Suprapubic skin (tissue), 3 donors: ENCODE measurements around the gene SPECC1L.
"Not testable (repeated sequence)": the region's sequence is repeated elsewhere in the genome, so short reads cannot be mapped to it uniquely, and the experiment has no call there.

Experiments used
- POLR2A ChIP-seq, 2 donors: fragments of 450-650 bp; IDR thresholded peaks; one replicate each; pipeline ENCODE4 v1.6.1; 2017; ENCODE audit warnings: antibody characterized with exemption in 2 of 2, mild to moderate bottlenecking in 2 of 2, moderate library complexity in 2 of 2
- TF ChIP-seq, protein P1 (sequence below), 2 donors: fragments of 200-600 bp in 1 of 2; fragments of 450-650 bp in 1 of 2; sonication (generic) in 1 of 2; IDR thresholded peaks; one replicate each; pipeline ENCODE4 v1.5.1; 2016 to 2019; ENCODE audit warnings: antibody characterized with exemption in 2 of 2, mild to moderate bottlenecking in 1 of 2, moderate library complexity in 1 of 2

DNA sequence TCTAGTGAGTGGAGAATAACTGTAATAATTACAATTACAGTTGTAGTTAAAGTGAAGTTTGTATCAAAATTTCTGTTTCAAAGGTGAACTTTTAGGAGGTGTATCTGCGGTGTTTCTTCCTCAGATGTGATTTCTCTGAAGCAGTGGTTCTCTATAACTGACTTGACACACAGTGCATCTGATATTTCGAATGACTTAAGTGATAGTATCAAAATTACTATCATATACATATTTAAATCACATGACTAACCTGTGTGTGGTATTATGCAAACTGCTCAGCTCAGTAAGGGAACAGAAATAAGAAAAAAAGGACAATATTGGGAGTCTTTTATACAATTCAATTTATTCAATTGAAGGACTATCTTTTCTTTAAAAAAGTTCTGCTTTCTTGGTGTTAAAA, 2.4 kb downstream of the SPECC1L start:
- not testable (repeated sequence) for TF ChIP-seq POLR2A (IDR thresholded peaks at IDR 0.05)
- TF ChIP-seq, protein P1, sequence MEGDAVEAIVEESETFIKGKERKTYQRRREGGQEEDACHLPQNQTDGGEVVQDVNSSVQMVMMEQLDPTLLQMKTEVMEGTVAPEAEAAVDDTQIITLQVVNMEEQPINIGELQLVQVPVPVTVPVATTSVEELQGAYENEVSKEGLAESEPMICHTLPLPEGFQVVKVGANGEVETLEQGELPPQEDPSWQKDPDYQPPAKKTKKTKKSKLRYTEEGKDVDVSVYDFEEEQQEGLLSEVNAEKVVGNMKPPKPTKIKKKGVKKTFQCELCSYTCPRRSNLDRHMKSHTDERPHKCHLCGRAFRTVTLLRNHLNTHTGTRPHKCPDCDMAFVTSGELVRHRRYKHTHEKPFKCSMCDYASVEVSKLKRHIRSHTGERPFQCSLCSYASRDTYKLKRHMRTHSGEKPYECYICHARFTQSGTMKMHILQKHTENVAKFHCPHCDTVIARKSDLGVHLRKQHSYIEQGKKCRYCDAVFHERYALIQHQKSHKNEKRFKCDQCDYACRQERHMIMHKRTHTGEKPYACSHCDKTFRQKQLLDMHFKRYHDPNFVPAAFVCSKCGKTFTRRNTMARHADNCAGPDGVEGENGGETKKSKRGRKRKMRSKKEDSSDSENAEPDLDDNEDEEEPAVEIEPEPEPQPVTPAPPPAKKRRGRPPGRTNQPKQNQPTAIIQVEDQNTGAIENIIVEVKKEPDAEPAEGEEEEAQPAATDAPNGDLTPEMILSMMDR (IDR thresholded peaks at IDR 0.05), result not testable (repeated sequence)
